ENCODE results near the gene NAA16.

Gene NAA16

GRCh38 chr13:41361491-41361890, 50.4 kb downstream of the NAA16 start:
- DNase-seq, result no peak

DNA sequence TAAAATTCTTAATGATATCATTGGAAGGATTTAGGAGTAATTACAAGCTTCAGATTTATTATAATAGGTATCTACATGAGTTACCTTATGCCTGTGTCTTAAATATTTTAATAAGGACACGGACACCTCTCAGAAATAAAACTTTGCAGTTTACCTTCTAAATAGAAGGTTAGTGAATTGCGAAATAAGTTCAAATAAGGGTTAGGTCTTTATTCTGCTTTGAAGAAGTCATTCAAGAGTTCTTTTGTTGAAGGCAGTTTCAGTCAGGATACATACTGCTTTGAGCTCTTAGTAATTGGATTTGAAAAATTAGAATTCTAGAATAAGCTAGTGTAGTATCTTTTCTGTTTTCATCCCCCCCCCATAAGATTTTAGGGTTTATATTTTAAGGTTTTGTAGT, 53.0 kb downstream of the NAA16 start:
- no peak for DNase-seq

DNA sequence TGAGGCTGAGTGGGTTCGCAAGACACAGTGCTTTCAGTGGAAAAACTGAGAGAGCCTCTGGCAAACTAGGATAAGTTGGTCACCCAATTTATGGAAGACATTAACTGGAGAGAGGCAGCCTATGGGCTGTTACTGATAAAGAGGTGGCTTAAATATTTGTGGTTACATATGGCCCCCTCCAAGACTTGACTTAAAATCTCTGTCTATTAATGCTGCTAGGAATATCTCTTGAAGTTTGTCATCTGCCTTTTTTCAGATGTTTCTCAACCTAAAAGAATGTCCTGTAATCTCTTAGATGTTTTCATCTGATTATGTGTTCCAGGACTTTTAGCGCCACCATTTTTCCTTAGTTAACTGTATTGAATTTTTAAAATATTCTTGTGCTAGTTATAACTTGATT, 54.6 kb downstream of the NAA16 start:
- DNase-seq, result no peak

DNA sequence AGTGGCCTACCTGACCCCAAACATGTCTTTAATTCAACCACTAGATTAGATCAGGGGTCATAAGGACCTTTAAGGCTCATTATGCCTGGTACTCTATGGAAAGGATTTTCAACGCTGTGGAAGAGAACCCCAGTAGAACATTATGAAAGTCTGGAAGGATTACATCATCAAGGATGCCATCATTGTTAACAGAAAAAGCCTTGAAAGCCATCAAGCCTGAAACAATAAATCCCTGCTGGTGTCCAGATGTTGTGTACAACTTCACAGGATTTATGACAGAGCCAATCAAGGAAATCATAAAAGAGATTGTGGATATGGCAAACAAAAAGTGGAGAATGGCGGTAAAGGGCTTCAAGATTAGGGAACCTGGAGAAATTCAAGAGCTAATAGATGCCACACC, 59.7 kb downstream of the NAA16 start:
- DNase-seq, result no peak

- no peak for DNase-seq
Observed at GRCh38 chr13:41377446-41377845, 66.4 kb downstream of the NAA16 start.

DNA sequence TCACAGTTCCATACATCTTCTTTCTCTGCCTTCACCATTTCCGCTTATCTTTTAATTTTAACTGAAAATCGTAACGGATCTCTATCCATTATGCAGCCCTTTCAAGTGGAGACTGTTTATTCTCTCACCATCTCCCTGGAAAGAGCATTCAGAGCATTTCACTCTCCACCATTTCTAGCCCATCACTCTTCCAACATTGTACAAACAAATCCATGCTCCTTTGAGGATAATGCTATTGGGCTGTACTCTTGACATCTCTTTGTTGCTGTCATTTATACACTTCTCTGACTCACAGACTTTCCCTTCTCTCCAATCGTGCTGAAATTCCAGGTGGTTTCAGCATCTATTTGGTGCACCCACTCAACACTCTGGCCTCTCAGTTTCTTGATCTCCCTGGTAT, 71.4 kb downstream of the NAA16 start:
- no peak for DNase-seq

- DNase-seq, result no peak
Observed at GRCh38 chr13:41383386-41383785, 72.3 kb downstream of the NAA16 start.

- no peak for DNase-seq
Observed at GRCh38 chr13:41384749-41385503, 73.9 kb downstream of the NAA16 start.

DNA sequence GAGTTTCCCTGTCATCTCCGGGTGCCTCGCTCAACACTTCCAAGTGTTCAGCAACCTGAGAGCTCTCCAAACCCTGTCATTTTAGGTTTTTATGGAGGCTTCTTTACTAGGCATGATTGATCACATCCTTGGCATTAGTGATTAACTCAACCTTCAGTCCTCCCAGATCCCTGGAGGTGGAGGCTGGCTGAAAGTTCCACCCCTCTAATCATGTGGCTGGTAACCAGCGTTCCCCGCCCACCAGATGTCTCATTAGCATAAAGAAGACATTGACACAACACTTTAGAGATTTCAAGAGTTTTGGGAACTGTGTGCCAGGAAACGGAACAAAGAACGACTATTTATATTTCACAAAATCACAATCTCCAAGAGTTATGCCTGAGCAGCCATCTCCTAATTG, 75.1 kb downstream of the NAA16 start:
- no peak for DNase-seq

DNA sequence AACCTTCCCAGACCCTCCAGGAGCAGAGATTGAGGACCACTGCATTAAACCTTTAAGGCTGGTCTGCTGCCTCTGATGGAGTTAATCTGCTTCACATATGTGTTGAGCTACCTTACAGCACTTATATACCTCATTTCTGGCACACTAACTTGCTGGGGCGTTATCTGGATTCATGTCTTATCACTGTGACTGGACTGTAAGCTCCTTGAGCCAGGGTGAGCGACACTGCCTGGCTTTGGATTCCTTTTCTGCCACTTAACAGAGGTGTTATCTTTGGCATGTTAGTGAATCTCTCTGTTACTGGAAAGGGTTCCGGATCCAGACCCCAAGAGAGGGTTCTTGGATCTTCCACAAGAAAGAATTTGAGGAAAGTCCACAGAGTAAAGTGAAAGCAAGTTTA, 76.5 kb downstream of the NAA16 start:
- DNase-seq, result no peak

- no peak for DNase-seq
Observed at GRCh38 chr13:41388143-41388881, 77.2 kb downstream of the NAA16 start.

- no peak for DNase-seq
Observed at GRCh38 chr13:41389580-41389979, 78.5 kb downstream of the NAA16 start.

DNA sequence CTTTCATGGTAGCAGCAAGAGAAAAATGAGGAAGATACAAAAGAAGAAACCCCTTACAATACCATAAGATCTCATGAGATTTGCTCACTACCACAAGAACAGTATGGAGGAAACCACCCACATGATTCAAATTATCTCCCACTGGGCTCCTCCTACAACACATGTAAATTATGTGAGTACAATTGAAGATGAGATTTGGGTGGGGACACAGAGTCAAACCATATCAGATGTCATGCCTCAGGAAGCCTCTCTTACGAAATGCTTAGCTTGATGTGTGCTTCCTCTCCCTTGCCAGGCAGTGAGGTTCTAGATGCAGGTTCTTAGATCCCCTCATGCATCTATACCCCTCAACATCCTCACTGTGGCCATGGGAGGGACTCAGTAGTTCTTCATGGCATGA, 83.1 kb downstream of the NAA16 start:
- DNase-seq, result no peak

DNA sequence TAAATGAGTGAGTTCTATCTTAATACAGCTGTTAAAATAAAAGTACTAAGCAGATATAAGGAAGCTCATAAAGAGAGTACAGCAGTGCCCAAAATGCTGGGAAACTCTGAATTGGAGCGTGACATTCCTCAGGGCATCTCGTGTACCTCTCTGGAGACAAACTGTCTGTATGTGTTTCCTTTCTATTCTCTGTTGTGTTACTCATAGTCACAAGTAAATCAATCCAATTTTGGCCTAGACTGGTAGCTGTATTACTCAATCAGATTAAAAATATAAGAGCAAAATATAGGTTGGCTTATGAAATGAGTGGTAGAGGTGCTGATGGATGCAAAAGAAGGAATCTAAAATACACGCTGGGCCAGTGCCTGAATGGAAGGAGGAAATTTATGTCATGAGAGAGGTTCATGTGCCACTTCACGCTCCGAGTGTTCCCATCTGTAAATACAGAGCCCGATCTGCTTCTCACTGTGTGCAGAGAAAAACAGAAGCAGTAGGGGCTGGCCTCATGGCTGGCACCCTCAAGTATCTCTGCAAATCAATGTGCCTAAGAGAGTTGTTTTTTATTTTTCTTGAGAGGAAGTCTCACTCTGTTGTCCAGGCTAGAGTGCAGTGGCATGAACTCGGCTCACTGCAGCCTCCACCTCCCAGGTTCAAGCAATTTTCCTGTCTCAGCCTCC, 87.6 kb downstream of the NAA16 start:
- no peak for DNase-seq

- DNase-seq, result peak; percentile 22
Observed at GRCh38 chr13:41401366-41401765, 90.3 kb downstream of the NAA16 start.

DNA sequence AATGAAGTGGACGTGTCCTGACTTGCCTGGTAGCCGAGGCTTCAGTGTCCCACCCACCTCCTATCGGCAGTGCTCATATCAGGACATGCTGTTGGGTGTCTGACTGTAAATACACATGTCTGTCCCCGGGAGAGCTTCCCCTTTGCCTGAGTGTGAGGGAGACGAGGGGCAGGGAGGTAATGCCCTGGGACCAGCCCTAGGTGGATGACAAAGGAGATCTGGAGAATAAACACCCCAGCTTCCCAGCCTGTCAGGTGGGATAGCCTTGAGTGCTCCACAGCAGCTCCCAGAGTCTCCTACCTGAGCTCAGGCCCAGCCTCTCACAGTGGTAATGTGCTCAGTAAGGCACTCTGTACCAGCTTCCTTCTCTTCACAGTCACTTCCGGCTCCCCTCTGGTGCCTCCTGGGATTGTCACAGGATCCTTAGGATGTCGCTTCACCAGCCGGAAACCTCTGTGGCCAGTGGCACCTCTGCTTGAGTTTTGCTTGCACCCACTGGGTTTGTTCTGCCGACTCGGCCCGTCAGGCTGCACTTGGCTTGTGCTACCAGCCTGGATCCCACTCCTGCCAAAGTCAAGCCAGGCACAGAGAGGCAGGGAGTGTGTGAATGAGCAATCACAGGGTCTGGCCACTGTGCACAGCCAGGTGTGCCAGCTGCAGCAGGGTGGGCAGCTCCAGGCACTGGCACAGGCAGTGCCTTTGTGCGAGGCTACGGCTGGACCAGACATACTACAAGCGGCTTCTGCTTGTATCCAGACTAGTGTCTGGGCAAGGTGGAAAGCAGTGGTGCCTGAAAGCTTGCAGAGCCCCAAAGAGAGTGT, 91.8 kb downstream of the NAA16 start:
- no peak for DNase-seq

GRCh38 chr13:41403983-41404382, 92.9 kb downstream of the NAA16 start:
- DNase-seq, result no peak

DNA sequence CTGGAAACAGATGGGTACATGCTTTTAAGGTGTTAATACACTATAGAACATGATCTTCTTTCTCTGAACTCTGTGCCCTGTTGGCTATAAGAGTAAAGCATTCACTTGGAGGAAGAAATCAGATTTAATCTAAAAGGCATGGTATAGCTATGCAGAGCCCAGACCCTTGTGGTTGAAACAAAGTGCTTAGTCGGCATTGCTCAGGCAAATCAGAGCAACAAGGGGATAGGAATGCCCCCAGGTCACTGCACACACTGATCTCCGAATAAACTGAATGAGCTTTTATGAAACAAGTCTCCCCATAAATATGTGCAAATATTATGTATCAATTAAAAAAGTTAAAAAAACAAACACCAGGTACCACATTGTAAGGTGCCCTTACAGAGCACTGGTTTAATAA, 94.3 kb downstream of the NAA16 start:
- no peak for DNase-seq

DNA sequence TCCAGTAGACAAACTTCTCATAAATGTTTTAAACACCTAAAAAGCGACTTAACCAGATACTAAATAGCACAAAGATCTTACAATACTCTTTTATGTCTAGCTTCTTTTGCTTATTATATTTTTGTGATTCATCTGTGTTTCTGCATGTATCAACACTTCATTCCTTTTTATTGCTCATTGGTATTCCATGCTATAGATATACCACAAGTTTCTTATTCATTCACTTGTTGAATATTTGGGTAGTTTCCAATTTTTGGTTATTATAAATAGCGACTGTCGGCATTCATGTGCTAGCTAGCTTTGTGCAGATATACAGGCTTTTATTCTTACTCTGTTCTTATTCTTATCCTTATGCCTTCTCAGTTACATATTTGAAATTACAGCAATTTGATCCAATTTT, 96.3 kb downstream of the NAA16 start:
- no peak for DNase-seq

- no peak for DNase-seq
Observed at GRCh38 chr13:41408121-41408520, 97.1 kb downstream of the NAA16 start.

GRCh38 chr13:41408746-41409145, 97.7 kb downstream of the NAA16 start:
- DNase-seq, result no peak

DNA sequence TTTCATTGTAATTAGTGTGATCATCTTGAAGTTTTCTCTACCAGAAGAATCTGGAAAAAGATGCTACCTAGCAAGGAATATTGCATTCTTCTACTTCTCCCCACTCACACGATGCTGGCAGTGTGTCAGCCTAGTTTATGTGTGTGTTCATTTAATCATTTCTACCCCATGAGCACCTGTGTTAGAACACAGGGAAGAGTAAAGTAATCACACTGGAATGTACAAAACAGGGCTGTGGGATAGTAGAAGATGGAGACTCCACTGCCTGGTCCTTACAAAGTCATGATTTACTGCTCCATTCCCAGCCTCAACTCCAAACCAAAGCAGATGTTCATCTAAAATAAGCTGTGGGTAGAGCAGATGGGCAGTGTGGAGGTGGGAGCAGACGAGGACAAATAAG, 98.5 kb downstream of the NAA16 start:
- DNase-seq, result no peak

DNA sequence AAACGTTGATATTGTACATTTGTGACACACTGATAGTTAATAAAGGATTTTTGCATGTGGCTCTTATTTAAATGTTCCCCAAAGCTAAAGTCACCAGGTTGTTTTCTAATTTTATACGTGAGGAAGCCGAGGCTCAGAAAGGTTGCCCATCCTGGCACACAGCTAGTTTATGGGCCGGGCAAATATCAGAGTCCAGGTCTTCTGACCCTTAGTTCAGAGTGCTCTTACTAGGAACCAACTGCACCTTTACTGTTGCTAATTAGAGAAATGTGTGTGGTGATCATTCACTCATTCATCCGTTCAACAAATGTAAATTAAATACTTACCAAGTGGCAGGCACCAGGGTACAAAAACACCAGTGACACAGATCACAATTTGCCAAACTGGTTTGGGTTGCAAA, 100.0 kb downstream of the NAA16 start:
- no peak for DNase-seq
